ENCODE results near the gene ARHGAP26.

- TF ChIP-seq EZH2 (IDR thresholded peaks at IDR 0.05; ENCODE audit: low read length) (no peak), CTCF (optimal IDR thresholded peaks at IDR 0.05 in 1 of 3, IDR thresholded peaks at IDR 0.05 in 1 of 3, conservative IDR thresholded peaks at IDR 0.05 in 1 of 3; ENCODE audit: extremely low read depth in 1 of 3, insufficient read depth in 2 of 3, low read length in 3 of 3) (no peak)
Observed at GRCh38 chr5:142832263-142832662, 62.1 kb downstream of the ARHGAP26 start.

Data from keratinocyte (primary cell).